ENCODE measurements around the gene PLXDC2.

PLXDC2 gene

GRCh38 chr10:20327954-20328353, 511.7 kb downstream of the PLXDC2 start:
- no peak for DNase-seq (ENCODE audit: low read depth in 2 of 2, low spot score in 1 of 2)

- DNase-seq (ENCODE audit: low read depth in 2 of 2, low spot score in 1 of 2), result no peak
These were observed 514.0 kb downstream of the PLXDC2 start for GRCh38 chr10:20330246-20330645.

GRCh38 chr10:20334559-20334958, 518.3 kb downstream of the PLXDC2 start:
- DNase-seq (ENCODE audit: low read depth in 2 of 2, low spot score in 1 of 2), result no peak

Measured in stimulated activated CD8-positive, alpha-beta memory T cell treated with anti-CD3 and anti-CD28 coated beads, Interleukin-4, amount 100 ng/mL, for 4 hours (primary cell).